OCI-LY1 (cell line): Measurements from ENCODE around the gene G6PD.

Experiments used
- H2AFZ ChIP-seq: fragments of 200-600 bp; sonication (generic), shearing (Covaris generic); 2 replicates; pipeline ENCODE4 v1.6.0; 2014; ENCODE audit warnings: antibody characterized with exemption, mild to moderate bottlenecking, low read length
- H3F3A ChIP-seq: fragments of 200-600 bp; sonication (generic), shearing (Covaris generic); 2 replicates; pipeline ENCODE4 v1.6.0; 2014; ENCODE audit warnings: mild to moderate bottlenecking, antibody characterized with exemption, low read length, moderate library complexity; ENCODE audit not compliant: insufficient read depth
- H3K27ac ChIP-seq: fragments of 200-600 bp; sonication (generic); 2 replicates; pipeline ENCODE4 v1.5.1; 2014; ENCODE audit warnings: low read length, mixed run types, mild to moderate bottlenecking, low read depth; ENCODE audit not compliant: poor library complexity, severe bottlenecking
- H3K27me3 ChIP-seq: fragments of 200-600 bp; sonication (generic); 2 replicates; pipeline ENCODE4 v1.6.0; 2014; ENCODE audit warnings: antibody characterized with exemption, mild to moderate bottlenecking, low read length, moderate library complexity; ENCODE audit not compliant: insufficient read depth
- H3K36me3 ChIP-seq: fragments of 200-600 bp; sonication (generic); 2 replicates; pipeline ENCODE4 v1.6.1; 2014; ENCODE audit warnings: mild to moderate bottlenecking, antibody characterized with exemption, low read length, moderate library complexity, mixed read lengths; ENCODE audit not compliant: insufficient read depth
- H3K4me1 ChIP-seq: fragments of 200-600 bp; sonication (generic); 2 replicates; pipeline ENCODE4 v1.5.1; 2014; ENCODE audit warnings: mild to moderate bottlenecking, low read length, moderate library complexity; ENCODE audit not compliant: insufficient read depth, severe bottlenecking
- H3K4me2 ChIP-seq: fragments of 200-600 bp; sonication (generic), shearing (Covaris generic); 2 replicates; pipeline ENCODE4 v1.6.1; 2014; ENCODE audit warnings: low read length
- H3K4me3 ChIP-seq: fragments of 200-600 bp; sonication (generic); 2 replicates; pipeline ENCODE4 v1.5.1; 2014; ENCODE audit warnings: low read length, low read depth, mild to moderate bottlenecking, mixed read lengths; ENCODE audit not compliant: poor library complexity, severe bottlenecking
- H3K79me2 ChIP-seq: fragments of 200-600 bp; shearing (Covaris generic); 2 replicates; pipeline ENCODE4 v1.6.1; 2016; ENCODE audit warnings: mixed run types, low read length, mixed read lengths; ENCODE audit not compliant: insufficient read depth
- H3K9ac ChIP-seq: fragments of 200-600 bp; sonication (generic), shearing (Covaris generic); 2 replicates; pipeline ENCODE4 v1.6.1; 2014; ENCODE audit warnings: mild to moderate bottlenecking, low read length, mixed read lengths
- H3K9me2 ChIP-seq: fragments of 200-600 bp; sonication (generic), shearing (Covaris generic); 2 replicates; pipeline ENCODE4 v1.6.1; 2014; ENCODE audit warnings: low read depth, mild to moderate bottlenecking, low read length, mixed read lengths
- H3K9me3 ChIP-seq: fragments of 200-600 bp; shearing (Covaris generic); 2 replicates; pipeline ENCODE4 v1.6.1; 2014; ENCODE audit warnings: low read length, mixed read lengths
- H4K20me1 ChIP-seq: fragments of 200-600 bp; sonication (generic), shearing (Covaris generic); 2 replicates; pipeline ENCODE4 v1.6.0; 2016; ENCODE audit warnings: mild to moderate bottlenecking, low read length; ENCODE audit not compliant: insufficient read depth
- CTCF ChIP-seq: fragments of 200-600 bp; sonication (generic), shearing (Covaris generic); IDR thresholded peaks from 2 replicates; pipeline ENCODE4 v1.5.1; 2017; ENCODE audit warnings: mild to moderate bottlenecking, antibody characterized with exemption, low read length, moderate library complexity, mixed read lengths
- EZH2 ChIP-seq: fragments of 200-600 bp; sonication (generic), shearing (Covaris generic); IDR thresholded peaks from 2 replicates; pipeline ENCODE4 v1.8.0; 2017; ENCODE audit warnings: borderline replicate concordance, mixed run types, mild to moderate bottlenecking, antibody characterized with exemption, low read length, moderate library complexity, mixed read lengths

Gene G6PD

GRCh38 chrX:154487518-154488290, 58.9 kb downstream of the G6PD start:
- Histone ChIP-seq H3K4me1 (peaks cover 47% of the 10 kb centered on the region), H3F3A (no peaks in the 10 kb centered on the region), H3K9me3 (no peaks in the 10 kb centered on the region), H4K20me1 (no peaks in the 10 kb centered on the region), H3K36me3 (peaks cover 23% of the 10 kb centered on the region), H3K4me2 (no peak overlapping the region), H3K4me3 (no peak overlapping the region), H3K27ac (peak overlapping the region; percentile 63), H3K27me3 (no peaks in the 10 kb centered on the region), H3K79me2 (no peaks in the 10 kb centered on the region), H2AFZ (no peak overlapping the region), H3K9me2 (no peaks in the 10 kb centered on the region), H3K9ac (no peak overlapping the region)
- TF ChIP-seq EZH2 (no peak), CTCF (no peak)

GRCh38 chrX:154486396-154487207, 60.0 kb downstream of the G6PD start, which contains the start of gene UBL4A:
UBL4A (minus strand) TSS chrX:154486615; CDS start chrX:154486584, 31 bp downstream.
- H3K4me3 ChIP-seq, result peak within 1 kb of the TSS; percentile 72
- no peaks in the 10 kb centered on the region for H3K27me3 ChIP-seq
- no peaks in the 10 kb centered on the region for H3K79me2 ChIP-seq
- H2AFZ ChIP-seq, result no peak within 1 kb of the TSS
- H3K9me3 ChIP-seq, result no peaks in the 10 kb centered on the region
- H3K36me3 ChIP-seq, result peaks cover 23% of the 10 kb centered on the region
- H3K9ac ChIP-seq, result peak within 1 kb of the TSS; percentile 84
- peak within 1 kb of the TSS; percentile 63 for H3K27ac ChIP-seq
- H3K9me2 ChIP-seq, result no peaks in the 10 kb centered on the region
- no peaks in the 10 kb centered on the region for H3F3A ChIP-seq
- H3K4me1 ChIP-seq, result peaks cover 58% of the 10 kb centered on the region
- no peak for TF ChIP-seq CTCF
- no peak for TF ChIP-seq EZH2
- H4K20me1 ChIP-seq, result no peaks in the 10 kb centered on the region
- H3K4me2 ChIP-seq, result peak within 1 kb of the TSS; percentile 79

GRCh38 chrX:154486052-154486395, 60.6 kb downstream of the G6PD start:
- no peaks in the 10 kb centered on the region for H3K9me2 ChIP-seq
- H3K4me3 ChIP-seq, result peak overlapping the region; percentile 72
- H3F3A ChIP-seq, result no peaks in the 10 kb centered on the region
- H3K27me3 ChIP-seq, result no peaks in the 10 kb centered on the region
- peak overlapping the region; percentile 79 for H3K4me2 ChIP-seq
- H3K36me3 ChIP-seq, result peaks cover 23% of the 10 kb centered on the region
- H3K79me2 ChIP-seq, result no peaks in the 10 kb centered on the region
- peak overlapping the region; percentile 47 for H3K27ac ChIP-seq
- H3K9ac ChIP-seq, result peak overlapping the region; percentile 84
- no peaks in the 10 kb centered on the region for H4K20me1 ChIP-seq
- H3K9me3 ChIP-seq, result no peaks in the 10 kb centered on the region
- peaks cover 59% of the 10 kb centered on the region for H3K4me1 ChIP-seq
- H2AFZ ChIP-seq, result no peak overlapping the region
- TF ChIP-seq CTCF, result no peak
- TF ChIP-seq EZH2, result no peak
